H9 (cell line): ENCODE data around the gene PRCC. TPM values are rescaled to one million over a fixed set of nuclear protein-coding genes. Genes with fewer than 3 reads are reported as not detected.

Source experiments
- DNase-seq: peaks from one replicate; pipeline ENCODE4 v3.0.0-alpha.2; 2017
- H2AFZ ChIP-seq: one replicate; pipeline ENCODE4 v1.6.1; 2013; ENCODE audit warnings: mild to moderate bottlenecking, low read length, control low read depth, moderate library complexity
- H2AK5ac ChIP-seq: 2 replicates; pipeline ENCODE4 v1.6.1; 2013; ENCODE audit warnings: low read length, control low read depth, mixed read lengths; ENCODE audit not compliant: insufficient read length
- H2BK120ac ChIP-seq: one replicate; pipeline ENCODE4 v1.6.1; 2013; ENCODE audit warnings: low read depth, mild to moderate bottlenecking, low read length, control low read depth, inconsistent platforms; ENCODE audit not compliant: poor library complexity, severe bottlenecking
- H2BK12ac ChIP-seq: 2 replicates; pipeline ENCODE4 v1.6.1; 2013; ENCODE audit warnings: low read length, control low read depth, mixed read lengths, low read depth; ENCODE audit not compliant: insufficient read length
- H2BK15ac ChIP-seq: 2 replicates; pipeline ENCODE4 v1.6.1; 2013; ENCODE audit warnings: low read depth, low read length, control low read depth
- H2BK20ac ChIP-seq: one replicate; pipeline ENCODE4 v1.6.1; 2013; ENCODE audit warnings: low read depth, mild to moderate bottlenecking, low read length, control low read depth, inconsistent platforms; ENCODE audit not compliant: poor library complexity, severe bottlenecking
- H2BK5ac ChIP-seq: 2 replicates; pipeline ENCODE4 v1.6.1; 2013; ENCODE audit warnings: low read length, control low read depth, mixed read lengths; ENCODE audit not compliant: insufficient read length
- H3K14ac ChIP-seq: 2 replicates; pipeline ENCODE4 v1.6.1; 2013; ENCODE audit warnings: low read length, control low read depth; ENCODE audit not compliant: insufficient read depth
- H3K18ac ChIP-seq: 2 replicates; pipeline ENCODE4 v1.6.1; 2013; ENCODE audit warnings: low read depth, mild to moderate bottlenecking, mixed read lengths, low read length, control low read depth; ENCODE audit not compliant: insufficient read length
- H3K23ac ChIP-seq: 2 replicates; pipeline ENCODE4 v1.6.1; 2013; ENCODE audit warnings: low read length, control low read depth, mixed read lengths, low read depth; ENCODE audit not compliant: insufficient read length
- H3K23me2 ChIP-seq: 2 replicates; pipeline ENCODE4 v1.6.1; 2013; ENCODE audit warnings: low read depth, mild to moderate bottlenecking, mixed read lengths, low read length, control low read depth; ENCODE audit not compliant: insufficient read length, poor library complexity, severe bottlenecking
- H3K27ac ChIP-seq: 2 replicates; pipeline ENCODE4 v1.5.1; 2013; ENCODE audit warnings: low read length, control low read depth, mixed read lengths, low read depth; ENCODE audit not compliant: insufficient read length
- H3K27me3 ChIP-seq: 2 replicates; pipeline ENCODE4 v1.6.1; 2013; ENCODE audit warnings: low read length, control low read depth, inconsistent platforms; ENCODE audit not compliant: insufficient read depth
- H3K4ac ChIP-seq: 2 replicates; pipeline ENCODE4 v1.6.1; 2013; ENCODE audit warnings: low read depth, mild to moderate bottlenecking, control low read depth, inconsistent platforms, low read length, moderate library complexity
- H3K4me1 ChIP-seq: 2 replicates; pipeline ENCODE4 v1.6.1; 2013; ENCODE audit warnings: low read length, control low read depth, inconsistent platforms; ENCODE audit not compliant: insufficient read depth
- H3K4me2 ChIP-seq: 2 replicates; pipeline ENCODE4 v1.6.1; 2013; ENCODE audit warnings: low read length, control low read depth, mixed read lengths; ENCODE audit not compliant: insufficient read length, insufficient read depth
- H3K56ac ChIP-seq: 2 replicates; pipeline ENCODE4 v1.6.1; 2013; ENCODE audit warnings: low read depth, mild to moderate bottlenecking, mixed read lengths, low read length, control low read depth; ENCODE audit not compliant: insufficient read length
- H3K79me1 ChIP-seq: 2 replicates; pipeline ENCODE4 v1.6.1; 2013; ENCODE audit warnings: low read depth, mild to moderate bottlenecking, moderate library complexity, low read length, control low read depth, inconsistent platforms; ENCODE audit not compliant: insufficient read depth, poor library complexity, severe bottlenecking
- H3K79me2 ChIP-seq: 2 replicates; pipeline ENCODE4 v1.6.1; 2013; ENCODE audit warnings: low read length, control low read depth, inconsistent platforms; ENCODE audit not compliant: insufficient read depth
- H3K9ac ChIP-seq: 2 replicates; pipeline ENCODE4 v1.6.1; 2013; ENCODE audit warnings: low read length, control low read depth, mixed read lengths; ENCODE audit not compliant: insufficient read length; ENCODE audit errors: extremely low read depth
- H3K9me3 ChIP-seq: one replicate; pipeline ENCODE4 v1.6.1; 2013; ENCODE audit warnings: low read depth, low read length, inconsistent platforms; ENCODE audit not compliant: control insufficient read depth
- H3T11ph ChIP-seq: one replicate; pipeline ENCODE4 v1.6.1; 2013; ENCODE audit warnings: mild to moderate bottlenecking, low read length, control low read depth, inconsistent platforms
- H4K20me1 ChIP-seq: one replicate; pipeline ENCODE4 v1.6.1; 2013; ENCODE audit not compliant: control insufficient read depth, insufficient read length, insufficient read depth
- H4K5ac ChIP-seq: 2 replicates; pipeline ENCODE4 v1.6.1; 2013; ENCODE audit warnings: low read depth, mild to moderate bottlenecking, mixed read lengths, low read length, control low read depth; ENCODE audit not compliant: insufficient read length
- H4K8ac ChIP-seq: replicated peaks from 2 replicates; pipeline ENCODE4 v1.6.1; 2013; ENCODE audit warnings: low read length, control low read depth, mixed read lengths, low read depth; ENCODE audit not compliant: insufficient read length
- H4K91ac ChIP-seq: 2 replicates; pipeline ENCODE4 v1.6.1; 2013; ENCODE audit warnings: low read depth, mild to moderate bottlenecking, moderate library complexity, mixed read lengths, low read length, control low read depth; ENCODE audit not compliant: insufficient read length
- H3K27ac Mint-ChIP-seq, 3 experiments: 2 replicates in 2 of 3; 3 replicates in 1 of 3; pipeline ENCODE4 v1.8.0; 2020 to 2021; ENCODE audit warnings: mixed read lengths in 3 of 3, mild to moderate bottlenecking in 1 of 3, moderate library complexity in 1 of 3
- H3K27me3 Mint-ChIP-seq: 2 replicates; pipeline ENCODE4 v1.8.0; 2021; ENCODE audit warnings: low read depth, mild to moderate bottlenecking, moderate library complexity, mixed read lengths
- H3K36me3 Mint-ChIP-seq, 3 experiments: 2 replicates in 2 of 3; 3 replicates in 1 of 3; pipeline ENCODE4 v1.8.0; 2020 to 2021; ENCODE audit warnings: low read depth in 3 of 3, mixed read lengths in 3 of 3; ENCODE audit not compliant: insufficient read depth in 1 of 3
- H3K4me1 Mint-ChIP-seq, 2 experiments: 2 replicates each; pipeline ENCODE4 v1.8.0; 2020; ENCODE audit warnings: mixed read lengths in 2 of 2
- H3K4me3 Mint-ChIP-seq, 2 experiments: 2 replicates in 1 of 2; 3 replicates in 1 of 2; pipeline ENCODE4 v1.8.0; 2020 to 2021; ENCODE audit warnings: mild to moderate bottlenecking in 2 of 2, mixed read lengths in 2 of 2, moderate library complexity in 1 of 2
- H3K9me3 Mint-ChIP-seq, 2 experiments: 2 replicates in 1 of 2; 3 replicates in 1 of 2; pipeline ENCODE4 v1.8.0; 2020; ENCODE audit warnings: mild to moderate bottlenecking in 2 of 2, mixed read lengths in 2 of 2, moderate library complexity in 1 of 2
- CTCF ChIP-seq: fragments of 200-600 bp; sonication (generic); conservative IDR thresholded peaks from 3 replicates; pipeline ENCODE4 v1.8.0; 2021; ENCODE audit warnings: antibody characterized with exemption, mild to moderate bottlenecking
- WGBS: extraction: QIAGEN DNeasy Blood & Tissue Kit; methylation state at CpG from one replicate; pipeline ENCODE4 v1.1.7; 2013; ENCODE audit warnings: missing lambda C conversion rate, low lambda C conversion rate, mixed read lengths; ENCODE audit not compliant: insufficient read length; ENCODE audit errors: extremely low coverage; 5-methylcytosine and 5-hydroxymethylcytosine counted together
- total RNA-seq: library from RNA; stranded (reverse); gene quantifications from 2 replicates; pipeline ENCODE4 v1.2.1, GENCODE V29; 2021

PRCC gene
- total RNA-seq, 1 experiment from 2014 or later: 129 TPM

- no peaks in the 10 kb centered on the region for H3K27me3 Mint-ChIP-seq
- no peak overlapping the region for H2BK12ac ChIP-seq
- H3K4me2 ChIP-seq: peak overlapping the region; percentile 48
- peaks cover 11% of the 10 kb centered on the region; the same call in 1 of the 2 replicates for H3K79me2 ChIP-seq
- no peak overlapping the region for H4K91ac ChIP-seq
- peak overlapping the region; percentile 85 to 92 for H3K4me3 Mint-ChIP-seq
- H3K14ac ChIP-seq: no peak overlapping the region
- peak overlapping the region; percentile 16 for H3K9ac ChIP-seq
- no peaks in the 10 kb centered on the region for H4K20me1 ChIP-seq
- no peak overlapping the region for H2BK120ac ChIP-seq
- H2AFZ ChIP-seq: no peak overlapping the region
- peaks cover 9% of the 10 kb centered on the region for H3K4me1 ChIP-seq
- H3K36me3 Mint-ChIP-seq: peaks cover 26 to 54% (median 45%) of the 10 kb centered on the region in 3 experiments; a peak in 6 of 7 replicates
- peaks cover 8% of the 10 kb centered on the region for H3K23me2 ChIP-seq
- peak overlapping the region; percentile 36 for H3K18ac ChIP-seq
- TF ChIP-seq CTCF: no peak
- no peaks in the 10 kb centered on the region for H3K27me3 ChIP-seq
- H4K8ac ChIP-seq: no peak overlapping the region
- peaks cover 30 to 40% of the 10 kb centered on the region in 2 experiments for H3K4me1 Mint-ChIP-seq
- no peak overlapping the region for H3K23ac ChIP-seq
- no peaks in the 10 kb centered on the region for H3K79me1 ChIP-seq
- no peak overlapping the region for H2BK20ac ChIP-seq
- no peak overlapping the region for H4K5ac ChIP-seq
- DNase-seq: no peak
- peak overlapping the region; percentile 71 for H3K27ac ChIP-seq
- no peaks in the 10 kb centered on the region; a peak in 1 of 5 replicates for H3K9me3 Mint-ChIP-seq
- no peak overlapping the region for H3K56ac ChIP-seq
- no peak overlapping the region for H2AK5ac ChIP-seq
- H3T11ph ChIP-seq: no peak overlapping the region
- H3K4ac ChIP-seq: no peak overlapping the region; the same call in 1 of the 2 replicates
- H3K9me3 ChIP-seq: no peaks in the 10 kb centered on the region
- H2BK5ac ChIP-seq: no peak overlapping the region
- no CpG with 5 or more reads among the region's 8 CpGs for WGBS
- no peak overlapping the region for H2BK15ac ChIP-seq
- H3K27ac Mint-ChIP-seq: peak overlapping the region; percentile 90 to 99 (median 98)
These were observed 25.8 kb upstream of the PRCC start for GRCh38 chr1:156741481-156741983.
